ENCODE measurements around the gene MCRS1. TPM values are rescaled to one million over a fixed set of nuclear protein-coding genes. Genes with fewer than 3 reads are reported as not detected.

Gene MCRS1
- polyA plus RNA-seq, 1 donor from 2014 or later: 109 TPM

DNA sequence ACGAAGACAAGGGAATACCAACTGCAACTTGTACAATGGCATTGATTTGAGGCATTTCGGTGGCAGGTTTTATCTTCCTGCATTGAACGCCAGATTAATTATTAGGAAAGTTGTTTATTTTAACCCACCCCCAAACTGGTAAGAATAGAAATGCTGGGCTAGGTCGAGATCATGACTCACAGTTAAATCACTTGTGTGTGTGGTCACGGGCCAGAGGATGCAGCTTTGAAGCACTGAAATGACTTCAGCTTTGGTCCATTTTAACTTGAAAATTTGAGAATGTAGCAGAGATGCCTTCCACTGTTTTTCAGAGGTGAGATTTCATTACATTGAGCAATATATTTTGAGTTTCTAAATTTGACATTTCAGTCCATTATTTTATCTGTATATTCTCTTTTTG lies 52.7 kb downstream of the MCRS1 start:
- Histone ChIP-seq H3K4me3 (ENCODE audit: low read length) (no peak overlapping the region), H3K9ac (ENCODE audit: low read length) (no peak overlapping the region), H3K27ac (ENCODE audit: low read length) (no peak overlapping the region), H4K20me1 (ENCODE audit: insufficient read depth) (no peaks in the 10 kb centered on the region), H3K9me3 (ENCODE audit: low read length) (no peaks in the 10 kb centered on the region), H3F3A (ENCODE audit: insufficient read depth, low read length, poor library complexity, severe bottlenecking) (no peaks in the 10 kb centered on the region), H3K36me3 (ENCODE audit: insufficient read depth, low read length) (no peaks in the 10 kb centered on the region), H3K79me2 (replicated peaks; ENCODE audit: insufficient read depth, low read length) (no peaks in the 10 kb centered on the region), H3K9me2 (ENCODE audit: insufficient read depth, low read length) (no peaks in the 10 kb centered on the region), H3K4me2 (ENCODE audit: low read length) (no peak overlapping the region), H2AFZ (ENCODE audit: low read depth, low read length) (no peak overlapping the region), H3K27me3 (ENCODE audit: insufficient read depth, low read depth, low read length) (no peaks in the 10 kb centered on the region)
- TF ChIP-seq TAF1 (IDR thresholded peaks at IDR 0.05; ENCODE audit: low read depth) (no peak), EZH2 (IDR thresholded peaks at IDR 0.05; ENCODE audit: borderline replicate concordance, insufficient read depth, low read length, poor library complexity, severe bottlenecking) (no peak), MXI1 (conservative IDR thresholded peaks at IDR 0.05; ENCODE audit: poor library complexity, severe bottlenecking) (no peak), EP300 (conservative IDR thresholded peaks at IDR 0.05; ENCODE audit: poor library complexity, severe bottlenecking) (no peak), RAD21 (conservative IDR thresholded peaks at IDR 0.05) (no peak), POLR2AphosphoS5 (IDR thresholded peaks at IDR 0.05) (no peak), SMC3 (conservative IDR thresholded peaks at IDR 0.05; ENCODE audit: poor library complexity) (no peak)
- TF ChIP-seq, protein P1, sequence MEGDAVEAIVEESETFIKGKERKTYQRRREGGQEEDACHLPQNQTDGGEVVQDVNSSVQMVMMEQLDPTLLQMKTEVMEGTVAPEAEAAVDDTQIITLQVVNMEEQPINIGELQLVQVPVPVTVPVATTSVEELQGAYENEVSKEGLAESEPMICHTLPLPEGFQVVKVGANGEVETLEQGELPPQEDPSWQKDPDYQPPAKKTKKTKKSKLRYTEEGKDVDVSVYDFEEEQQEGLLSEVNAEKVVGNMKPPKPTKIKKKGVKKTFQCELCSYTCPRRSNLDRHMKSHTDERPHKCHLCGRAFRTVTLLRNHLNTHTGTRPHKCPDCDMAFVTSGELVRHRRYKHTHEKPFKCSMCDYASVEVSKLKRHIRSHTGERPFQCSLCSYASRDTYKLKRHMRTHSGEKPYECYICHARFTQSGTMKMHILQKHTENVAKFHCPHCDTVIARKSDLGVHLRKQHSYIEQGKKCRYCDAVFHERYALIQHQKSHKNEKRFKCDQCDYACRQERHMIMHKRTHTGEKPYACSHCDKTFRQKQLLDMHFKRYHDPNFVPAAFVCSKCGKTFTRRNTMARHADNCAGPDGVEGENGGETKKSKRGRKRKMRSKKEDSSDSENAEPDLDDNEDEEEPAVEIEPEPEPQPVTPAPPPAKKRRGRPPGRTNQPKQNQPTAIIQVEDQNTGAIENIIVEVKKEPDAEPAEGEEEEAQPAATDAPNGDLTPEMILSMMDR (IDR thresholded peaks at IDR 0.05; ENCODE audit: poor library complexity, severe bottlenecking): no peak
- TF ChIP-seq, protein P2, sequence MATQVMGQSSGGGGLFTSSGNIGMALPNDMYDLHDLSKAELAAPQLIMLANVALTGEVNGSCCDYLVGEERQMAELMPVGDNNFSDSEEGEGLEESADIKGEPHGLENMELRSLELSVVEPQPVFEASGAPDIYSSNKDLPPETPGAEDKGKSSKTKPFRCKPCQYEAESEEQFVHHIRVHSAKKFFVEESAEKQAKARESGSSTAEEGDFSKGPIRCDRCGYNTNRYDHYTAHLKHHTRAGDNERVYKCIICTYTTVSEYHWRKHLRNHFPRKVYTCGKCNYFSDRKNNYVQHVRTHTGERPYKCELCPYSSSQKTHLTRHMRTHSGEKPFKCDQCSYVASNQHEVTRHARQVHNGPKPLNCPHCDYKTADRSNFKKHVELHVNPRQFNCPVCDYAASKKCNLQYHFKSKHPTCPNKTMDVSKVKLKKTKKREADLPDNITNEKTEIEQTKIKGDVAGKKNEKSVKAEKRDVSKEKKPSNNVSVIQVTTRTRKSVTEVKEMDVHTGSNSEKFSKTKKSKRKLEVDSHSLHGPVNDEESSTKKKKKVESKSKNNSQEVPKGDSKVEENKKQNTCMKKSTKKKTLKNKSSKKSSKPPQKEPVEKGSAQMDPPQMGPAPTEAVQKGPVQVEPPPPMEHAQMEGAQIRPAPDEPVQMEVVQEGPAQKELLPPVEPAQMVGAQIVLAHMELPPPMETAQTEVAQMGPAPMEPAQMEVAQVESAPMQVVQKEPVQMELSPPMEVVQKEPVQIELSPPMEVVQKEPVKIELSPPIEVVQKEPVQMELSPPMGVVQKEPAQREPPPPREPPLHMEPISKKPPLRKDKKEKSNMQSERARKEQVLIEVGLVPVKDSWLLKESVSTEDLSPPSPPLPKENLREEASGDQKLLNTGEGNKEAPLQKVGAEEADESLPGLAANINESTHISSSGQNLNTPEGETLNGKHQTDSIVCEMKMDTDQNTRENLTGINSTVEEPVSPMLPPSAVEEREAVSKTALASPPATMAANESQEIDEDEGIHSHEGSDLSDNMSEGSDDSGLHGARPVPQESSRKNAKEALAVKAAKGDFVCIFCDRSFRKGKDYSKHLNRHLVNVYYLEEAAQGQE (IDR thresholded peaks at IDR 0.05; ENCODE audit: borderline replicate concordance): no peak

DNA sequence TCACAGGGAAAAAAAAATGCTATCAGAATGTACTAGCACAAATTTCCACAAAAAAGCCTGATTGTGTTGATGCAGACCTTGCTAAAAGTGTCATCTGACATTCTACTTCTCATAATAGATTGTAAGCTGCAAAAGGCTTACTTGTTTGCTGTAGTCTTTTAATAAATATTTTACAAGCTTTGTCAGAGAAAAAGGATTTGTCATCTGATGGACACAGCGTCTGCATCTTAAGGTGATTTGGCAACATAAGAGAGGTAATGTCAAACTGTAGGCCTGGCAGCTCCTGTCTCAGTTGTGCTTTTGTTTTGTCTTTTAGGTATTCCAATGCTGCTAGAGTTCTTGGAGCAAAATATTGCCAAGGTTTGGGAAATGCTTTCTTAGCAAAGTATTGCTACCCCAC lies 55.4 kb downstream of the MCRS1 start:
- no peaks in the 10 kb centered on the region for H3K27me3 ChIP-seq (ENCODE audit: insufficient read depth, low read depth, low read length)
- no peaks in the 10 kb centered on the region for H3K9me3 ChIP-seq (ENCODE audit: low read length)
- no peak overlapping the region for H3K4me2 ChIP-seq (ENCODE audit: low read length)
- no peaks in the 10 kb centered on the region for H3K9me2 ChIP-seq (ENCODE audit: insufficient read depth, low read length)
- no peak overlapping the region for H3K9ac ChIP-seq (ENCODE audit: low read length)
- no peak overlapping the region for H3K4me3 ChIP-seq (ENCODE audit: low read length)
- H3F3A ChIP-seq (ENCODE audit: insufficient read depth, low read length, poor library complexity, severe bottlenecking): no peaks in the 10 kb centered on the region
- no peaks in the 10 kb centered on the region for H4K20me1 ChIP-seq (ENCODE audit: insufficient read depth)
- H3K36me3 ChIP-seq (ENCODE audit: insufficient read depth, low read length): no peaks in the 10 kb centered on the region
- no peak overlapping the region for H2AFZ ChIP-seq (ENCODE audit: low read depth, low read length)
- H3K27ac ChIP-seq (ENCODE audit: low read length): no peak overlapping the region
- TF ChIP-seq RAD21 (conservative IDR thresholded peaks at IDR 0.05) (no peak), POLR2AphosphoS5 (IDR thresholded peaks at IDR 0.05) (no peak), MXI1 (conservative IDR thresholded peaks at IDR 0.05; ENCODE audit: poor library complexity, severe bottlenecking) (no peak), EZH2 (IDR thresholded peaks at IDR 0.05; ENCODE audit: borderline replicate concordance, insufficient read depth, low read length, poor library complexity, severe bottlenecking) (no peak), EP300 (conservative IDR thresholded peaks at IDR 0.05; ENCODE audit: poor library complexity, severe bottlenecking) (no peak), TAF1 (IDR thresholded peaks at IDR 0.05; ENCODE audit: low read depth) (no peak), SMC3 (conservative IDR thresholded peaks at IDR 0.05; ENCODE audit: poor library complexity) (no peak)
- TF ChIP-seq, protein P2 (IDR thresholded peaks at IDR 0.05; ENCODE audit: borderline replicate concordance): no peak
- TF ChIP-seq, protein P1 (IDR thresholded peaks at IDR 0.05; ENCODE audit: poor library complexity, severe bottlenecking): no peak
- H3K79me2 ChIP-seq (replicated peaks; ENCODE audit: insufficient read depth, low read length): no peaks in the 10 kb centered on the region

Data from neural cell (in vitro differentiated cells).